Spinal cord (tissue), 10 donors: Measurements from ENCODE around the gene SCGB1C2. TPM values are rescaled to one million over a fixed set of nuclear protein-coding genes. Genes with fewer than 3 reads are reported as not detected.
"Not testable (repeated sequence)": the region's sequence is repeated elsewhere in the genome, so short reads cannot be mapped to it uniquely, and the experiment has no call there.

Experiments used
- DNase-seq, 6 donors: peaks; one replicate each; pipeline versions ENCODE4 v3.0.0 to v3.0.0-alpha.2; 2013 to 2015; ENCODE audit warnings: low spot score in 6 of 6, low read depth in 4 of 6
- H3K27ac ChIP-seq: one replicate; pipeline ENCODE4 v1.5.1; 2013; ENCODE audit warnings: low read depth, low read length, control low read depth
- H3K27me3 ChIP-seq: one replicate; pipeline ENCODE4 v1.6.1; 2013; ENCODE audit warnings: low read length; ENCODE audit not compliant: control insufficient read depth, insufficient read depth
- H3K36me3 ChIP-seq: one replicate; pipeline ENCODE4 v1.6.1; 2013; ENCODE audit warnings: low read length; ENCODE audit not compliant: control insufficient read depth, insufficient read depth
- H3K4me1 ChIP-seq: one replicate; pipeline ENCODE4 v1.6.1; 2013; ENCODE audit warnings: low read length; ENCODE audit not compliant: control insufficient read depth, insufficient read depth
- H3K4me3 ChIP-seq: one replicate; pipeline ENCODE4 v1.5.1; 2013; ENCODE audit warnings: low read depth, low read length, control low read depth
- H3K9me3 ChIP-seq: one replicate; pipeline ENCODE4 v1.6.1; 2013; ENCODE audit warnings: low read length; ENCODE audit not compliant: control insufficient read depth, insufficient read depth
- WGBS: methylation state at CpG from one replicate; pipeline ENCODE4 v1.1.5; 2013; ENCODE audit warnings: missing lambda C conversion rate; ENCODE audit not compliant: insufficient coverage; 5-methylcytosine and 5-hydroxymethylcytosine counted together
- long read RNA-seq, 4 donors: transcript quantifications; one replicate each; lab custom pipeline, GENCODE V29; 2026
- polyA plus RNA-seq, 2 donors: library from polyadenylated mRNA; unstranded; fragments of 120-200 nt; gene quantifications; one replicate each; pipeline ENCODE4 v1.2.1, GENCODE V29; 2013; ENCODE audit not compliant: insufficient read length in 2 of 2
- total RNA-seq, 2 donors: library from RNA; depleted of rRNA in 1 of 2; stranded (reverse); fragments of 120-200 nt in 1 of 2; fragments of >200 nt in 1 of 2; gene quantifications; one replicate each; pipeline versions ENCODE4 v1.2.3 to v1.2.4, GENCODE V29; 2013 to 2014
- donor health status: healthy.

Gene SCGB1C2
- total RNA-seq (not detected), polyA plus RNA-seq (not detected)
- long read RNA-seq, donor 1, result 0 reads
- long read RNA-seq, donor 2, result 0 reads
- long read RNA-seq, donor 3, result 0 reads
- long read RNA-seq, donor 4, result 0 reads

DNA sequence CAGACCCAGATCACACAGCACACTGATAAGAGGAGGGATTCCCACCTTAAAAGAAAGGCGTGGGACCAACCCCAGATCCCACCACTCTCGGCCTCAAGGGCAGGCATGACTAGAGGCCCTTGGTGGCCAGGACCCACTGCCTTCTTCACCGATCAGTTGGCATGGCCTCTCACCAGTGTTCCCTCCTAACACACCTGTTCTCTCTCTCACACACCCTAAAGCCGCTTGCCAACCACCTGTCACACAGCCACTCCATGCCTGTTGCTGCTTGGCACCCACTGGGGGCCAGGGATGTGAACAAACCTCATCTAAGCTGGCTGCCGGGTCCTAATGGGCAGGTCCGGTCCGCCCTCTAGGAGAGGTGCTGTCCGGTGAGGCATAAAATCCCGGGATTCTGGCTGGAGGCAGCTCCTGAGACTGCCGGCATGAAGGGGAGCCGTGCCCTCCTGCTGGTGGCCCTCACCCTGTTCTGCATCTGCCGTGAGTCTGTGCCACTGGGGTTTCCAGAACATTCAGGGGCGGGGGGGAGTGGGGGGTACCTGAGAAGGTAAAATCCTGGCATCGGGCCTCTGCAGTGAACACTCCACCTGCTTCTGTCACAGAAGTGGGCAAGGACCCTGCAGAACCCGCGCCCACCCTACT, at the start of gene SCGB1C2:
TSS of gene SCGB1C2 (plus strand) at position 404 of the 642 bp plus-strand sequence. CDS start at position 426, 22 bp downstream.
- not testable (repeated sequence) for H3K4me1 ChIP-seq, H3K4me3 ChIP-seq, H3K27me3 ChIP-seq, H3K27ac ChIP-seq, H3K9me3 ChIP-seq, H3K36me3 ChIP-seq, DNase-seq
- no CpG with 5 or more reads among the region's 16 CpGs for WGBS

DNA sequence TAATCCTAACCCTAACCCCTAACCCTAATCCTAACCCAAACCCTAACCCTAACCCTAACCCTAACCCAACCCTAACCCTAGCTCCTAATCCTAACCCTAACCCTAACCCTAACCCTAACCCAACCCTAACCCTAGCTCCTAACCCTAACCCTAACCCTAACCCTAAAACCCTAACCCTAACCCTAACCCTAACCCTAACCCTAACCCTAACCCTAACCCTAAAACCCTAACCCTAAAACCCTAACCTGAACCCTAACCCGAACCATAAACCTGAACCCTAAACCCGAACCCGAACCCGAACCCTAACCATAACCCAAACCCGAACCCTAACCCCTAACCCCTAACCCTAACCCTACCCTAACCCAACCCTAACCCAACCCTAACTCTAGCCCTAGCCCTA, 24.3 kb upstream of the SCGB1C2 start:
- DNase-seq, result peak in 3 of 6 donors; percentile 0 to 47 (median 12)
- no CpG with 5 or more reads among the region's 5 CpGs for WGBS
- not testable (repeated sequence) for H3K4me1 ChIP-seq, H3K4me3 ChIP-seq, H3K36me3 ChIP-seq, H3K9me3 ChIP-seq, H3K27me3 ChIP-seq, H3K27ac ChIP-seq

DNA sequence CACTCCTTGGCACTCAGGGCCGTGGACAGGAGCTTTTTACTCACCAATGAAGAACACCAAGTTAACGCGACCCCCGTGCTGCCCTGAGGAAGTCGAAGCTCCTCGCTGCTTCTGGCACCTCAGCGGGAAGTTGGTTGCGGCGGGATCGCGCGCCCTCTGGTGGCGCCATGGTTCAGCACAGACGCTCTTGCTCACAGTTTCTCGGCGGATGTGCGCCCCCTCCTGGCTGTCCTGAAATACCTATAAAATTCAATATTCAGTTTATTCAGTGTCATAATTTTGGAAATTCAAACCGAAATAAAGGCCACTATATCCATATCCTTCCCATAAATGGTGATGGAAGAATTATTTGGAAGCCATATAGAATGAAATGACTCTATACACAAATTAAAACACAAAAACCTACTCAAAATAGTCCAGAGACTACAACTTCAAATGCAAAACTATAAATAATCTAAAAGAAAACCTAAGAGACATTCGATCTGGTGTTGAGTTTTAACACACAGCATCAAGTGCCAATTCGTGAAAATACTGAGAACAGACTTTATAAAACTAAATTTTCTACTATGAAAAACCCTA, 18.9 kb upstream of the SCGB1C2 start:
- not testable (repeated sequence) for H3K4me3 ChIP-seq, H3K27me3 ChIP-seq, H3K4me1 ChIP-seq, H3K27ac ChIP-seq, H3K36me3 ChIP-seq, H3K9me3 ChIP-seq, DNase-seq
- WGBS, result no CpG with 5 or more reads among the region's 20 CpGs

DNA sequence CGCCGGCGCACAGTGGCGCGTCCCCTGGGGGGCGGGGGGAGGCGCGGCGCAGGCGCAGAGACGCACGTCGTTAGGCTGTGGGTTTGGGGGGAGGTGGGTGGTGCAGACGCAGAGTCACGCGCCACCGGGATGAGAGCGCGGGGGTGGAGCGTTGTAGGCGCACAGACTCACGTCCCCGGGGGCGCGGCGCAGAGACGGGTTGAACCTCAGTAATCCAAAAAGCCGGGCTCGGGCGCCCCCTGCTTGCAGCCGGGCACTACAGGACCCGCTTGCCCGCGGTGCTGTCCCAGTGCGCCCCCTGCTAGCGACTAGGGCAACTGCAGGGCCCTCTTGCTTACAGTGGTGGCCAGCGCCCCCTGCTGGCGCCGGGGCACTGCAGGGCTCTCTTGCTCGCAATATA, 3.4 kb upstream of the SCGB1C2 start:
- H3K4me1 ChIP-seq, H3K27me3 ChIP-seq, H3K27ac ChIP-seq, H3K9me3 ChIP-seq, H3K4me3 ChIP-seq, DNase-seq, H3K36me3 ChIP-seq: not testable (repeated sequence)
- no CpG with 5 or more reads among the region's 40 CpGs for WGBS

DNA sequence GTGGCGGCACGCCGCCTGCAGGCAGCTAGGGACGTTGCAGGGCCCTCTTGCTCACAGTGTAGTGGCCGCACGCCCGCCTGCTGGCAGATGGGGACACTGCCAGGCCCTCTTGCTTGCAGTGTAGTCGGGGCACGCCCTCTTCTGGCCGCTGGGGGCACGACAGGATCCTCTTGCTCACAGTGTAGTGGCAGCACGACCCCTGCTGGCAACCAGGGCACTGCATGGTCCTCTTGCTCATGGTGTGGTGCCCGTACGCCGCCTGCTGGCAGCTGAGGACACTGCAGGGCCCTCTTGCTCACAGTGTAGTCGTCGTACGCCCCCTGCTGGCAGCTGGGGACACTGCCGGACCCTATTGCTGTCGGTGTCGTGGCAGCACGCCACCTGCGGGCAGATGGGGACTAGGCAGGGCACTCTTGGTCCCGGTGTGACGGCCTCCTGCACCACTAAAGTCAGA, 3.0 kb upstream of the SCGB1C2 start:
- H3K9me3 ChIP-seq, H3K36me3 ChIP-seq, DNase-seq, H3K27me3 ChIP-seq, H3K27ac ChIP-seq, H3K4me1 ChIP-seq, H3K4me3 ChIP-seq: not testable (repeated sequence)
- whole genome bisulfite sequencing, result no CpG with 5 or more reads among the region's 25 CpGs

DNA sequence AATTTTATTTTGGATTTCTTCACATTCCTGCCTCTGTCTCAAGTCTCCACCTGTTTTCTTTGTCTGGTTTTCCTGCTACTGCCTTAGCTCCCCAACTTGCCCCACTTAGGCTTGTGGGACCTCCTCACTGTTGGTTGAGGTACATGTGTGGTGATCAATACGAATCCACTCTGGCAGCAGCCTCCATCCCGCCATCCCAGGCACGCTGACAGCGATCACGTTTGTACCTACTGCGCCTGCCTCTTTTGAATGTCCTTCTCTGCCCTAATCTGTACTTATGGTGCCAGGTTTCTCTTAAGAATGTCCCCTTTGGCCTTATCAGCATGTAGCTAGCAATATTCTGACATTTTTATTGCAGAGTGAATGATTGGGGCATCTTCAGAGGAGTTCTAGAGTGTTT, 2.3 kb upstream of the SCGB1C2 start:
- not testable (repeated sequence) for H3K4me3 ChIP-seq, H3K9me3 ChIP-seq, DNase-seq, H3K27ac ChIP-seq, H3K36me3 ChIP-seq, H3K27me3 ChIP-seq, H3K4me1 ChIP-seq
- WGBS, result no CpG with 5 or more reads among the region's 6 CpGs

GRCh38 chr17:135895-136294, 1.5 kb upstream of the SCGB1C2 start:
- H3K36me3 ChIP-seq, H3K27ac ChIP-seq, H3K4me3 ChIP-seq, H3K27me3 ChIP-seq, H3K9me3 ChIP-seq, DNase-seq, H3K4me1 ChIP-seq: not testable (repeated sequence)
- WGBS, result no CpG with 5 or more reads among the region's 1 CpG

DNA sequence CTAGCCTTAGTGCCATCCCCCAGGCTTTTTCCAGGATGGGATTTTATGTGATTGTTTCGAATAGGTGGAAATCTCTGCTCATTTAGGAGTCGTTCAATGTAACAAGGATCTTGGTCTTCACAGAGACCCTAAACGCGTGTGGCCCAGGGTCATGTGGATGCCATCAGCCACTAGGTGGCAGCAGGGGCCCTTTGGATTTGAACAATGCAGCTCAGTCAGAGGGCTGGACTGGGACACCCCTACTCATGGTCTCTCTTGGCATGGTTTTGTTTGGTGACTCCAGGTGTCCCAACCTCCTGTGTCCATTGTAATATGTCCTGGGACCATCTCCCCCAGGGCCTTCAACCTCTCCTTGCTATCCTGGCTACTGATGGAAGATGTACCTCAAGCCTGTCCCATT, 838 bp upstream of the SCGB1C2 start:
- no CpG with 5 or more reads among the region's 4 CpGs for WGBS
- H3K4me3 ChIP-seq, H3K36me3 ChIP-seq, H3K9me3 ChIP-seq, H3K27ac ChIP-seq, H3K4me1 ChIP-seq, H3K27me3 ChIP-seq, DNase-seq: not testable (repeated sequence)

GRCh38 chr17:139401-140205, 2.2 kb downstream of the SCGB1C2 start:
- H3K4me3 ChIP-seq, H3K27ac ChIP-seq, DNase-seq, H3K27me3 ChIP-seq, H3K9me3 ChIP-seq, H3K4me1 ChIP-seq, H3K36me3 ChIP-seq: not testable (repeated sequence)
- WGBS, result no CpG with 5 or more reads among the region's 22 CpGs
